K562 (cell line): ENCODE data around the gene CORO2A. TPM values are rescaled to one million over a fixed set of nuclear protein-coding genes. Genes with fewer than 3 reads are reported as not detected.

Source experiments
- BRD9 ChIP-seq: fragments of 450-650 bp; IDR thresholded peaks from 2 replicates; pipeline ENCODE4 v1.6.1; 2018; ENCODE audit warnings: low read depth; ENCODE audit not compliant: partially characterized antibody
- CHD1 ChIP-seq: fragments of 200-600 bp; sonication (generic); IDR thresholded peaks from one replicate; pipeline ENCODE4 v1.6.1; 2012; ENCODE audit warnings: mild to moderate bottlenecking, moderate library complexity, low read length, inconsistent platforms
- CHD7 ChIP-seq: fragments of 200-600 bp; sonication (generic); IDR thresholded peaks from one replicate; pipeline ENCODE4 v1.6.1; 2012; ENCODE audit warnings: mild to moderate bottlenecking, low read depth, low read length, inconsistent platforms
- COPS2 ChIP-seq: fragments of 450-650 bp; conservative IDR thresholded peaks from 2 replicates; pipeline ENCODE4 v1.6.1; 2016; ENCODE audit warnings: mild to moderate bottlenecking, moderate library complexity
- MBD2 ChIP-seq: sonication (generic); IDR thresholded peaks from 2 replicates; pipeline ENCODE4 v1.6.1; 2016; ENCODE audit warnings: low read depth, borderline replicate concordance
- NFIX ChIP-seq: fragments of 250-450 bp; sonication (Bioruptor Pico); IDR thresholded peaks from 2 replicates; pipeline ENCODE4 v1.4.0; 2020; ENCODE audit warnings: low read depth, mild to moderate bottlenecking, moderate library complexity
- SUPT5H ChIP-seq: fragments of 450-650 bp; IDR thresholded peaks from 2 replicates; pipeline ENCODE4 v1.6.1; 2016
- TOE1 ChIP-seq, 2 experiments: fragments of 450-650 bp in 1 of 2; sonication (generic) in 1 of 2; formaldehyde crosslinking in 1 of 2; IDR thresholded peaks; 2 replicates each; pipeline versions ENCODE4 v1.7.1 to v1.8.0; 2016 to 2022; ENCODE audit warnings: borderline replicate concordance in 2 of 2, mild to moderate bottlenecking in 2 of 2, antibody characterized with exemption in 1 of 2, inconsistent platforms in 1 of 2, low read depth in 1 of 2, missing genetic modification reagents in 1 of 2, moderate library complexity in 1 of 2
- U2AF1 ChIP-seq: fragments of 200-400 bp; formaldehyde crosslinking; optimal IDR thresholded peaks from 2 replicates; pipeline ENCODE3; 2017; ENCODE audit warnings: mild to moderate bottlenecking, low read depth, low read length, moderate library complexity
- ZFP30 ChIP-seq: fragments of 250-450 bp; sonication (Bioruptor Pico); IDR thresholded peaks from 2 replicates; pipeline ENCODE4 v1.8.0; 2022; ENCODE audit warnings: moderate library complexity, mild to moderate bottlenecking, inconsistent platforms, borderline replicate concordance
- ZNF121 ChIP-seq: sonication (generic); formaldehyde crosslinking; conservative IDR thresholded peaks from 2 replicates; pipeline ENCODE4 v1.8.0; 2022; ENCODE audit warnings: missing genetic modification reagents
- polyA plus RNA-seq, 8 experiments: library from polyadenylated mRNA; depleted of rRNA in 4 of 8; stranded (reverse) in 5 of 8; unstranded in 3 of 8; fragments of >200 nt; fragmentation: Nextera tagmentation in 2 of 8; fragmentation: Illumina TruSeq in 1 of 8; extraction: Ambion mirVana in 2 of 8; extraction: Trizol in 1 of 8; gene quantifications; 2 replicates each; pipeline versions ENCODE4 v1.2.1 to v1.2.3, GENCODE V29; 2011 to 2014; ENCODE audit warnings: inconsistent platforms in 1 of 8, missing spikeins in 1 of 8
- total RNA-seq, 7 experiments: library from RNA; depleted of rRNA in 6 of 7; stranded (reverse); fragments of >200 nt in 6 of 7; fragmentation: Illumina TruSeq in 2 of 7; extraction: Trizol in 2 of 7; gene quantifications; 2 replicates each; pipeline versions ENCODE4 v1.2.1 to v1.2.3, GENCODE V29; 2011 to 2021; ENCODE audit warnings: low replicate concordance in 1 of 7
- TF ChIP-seq, protein P1 (sequence below): fragments of 250-450 bp; sonication (Bioruptor Pico); IDR thresholded peaks from 2 replicates; pipeline ENCODE4 v1.9.0; 2021; ENCODE audit warnings: mild to moderate bottlenecking, inconsistent platforms

CORO2A gene
- total and polyA plus RNA-seq, 9 of the 15 experiments (the other 6 are each of a cell fraction or from before 2014, with no cell fraction given), result 9.5 to 26.6 (median 18.0) TPM

- TF ChIP-seq CHD7, result no peak
- TF ChIP-seq BRD9, result no peak
- TF ChIP-seq, protein P1, sequence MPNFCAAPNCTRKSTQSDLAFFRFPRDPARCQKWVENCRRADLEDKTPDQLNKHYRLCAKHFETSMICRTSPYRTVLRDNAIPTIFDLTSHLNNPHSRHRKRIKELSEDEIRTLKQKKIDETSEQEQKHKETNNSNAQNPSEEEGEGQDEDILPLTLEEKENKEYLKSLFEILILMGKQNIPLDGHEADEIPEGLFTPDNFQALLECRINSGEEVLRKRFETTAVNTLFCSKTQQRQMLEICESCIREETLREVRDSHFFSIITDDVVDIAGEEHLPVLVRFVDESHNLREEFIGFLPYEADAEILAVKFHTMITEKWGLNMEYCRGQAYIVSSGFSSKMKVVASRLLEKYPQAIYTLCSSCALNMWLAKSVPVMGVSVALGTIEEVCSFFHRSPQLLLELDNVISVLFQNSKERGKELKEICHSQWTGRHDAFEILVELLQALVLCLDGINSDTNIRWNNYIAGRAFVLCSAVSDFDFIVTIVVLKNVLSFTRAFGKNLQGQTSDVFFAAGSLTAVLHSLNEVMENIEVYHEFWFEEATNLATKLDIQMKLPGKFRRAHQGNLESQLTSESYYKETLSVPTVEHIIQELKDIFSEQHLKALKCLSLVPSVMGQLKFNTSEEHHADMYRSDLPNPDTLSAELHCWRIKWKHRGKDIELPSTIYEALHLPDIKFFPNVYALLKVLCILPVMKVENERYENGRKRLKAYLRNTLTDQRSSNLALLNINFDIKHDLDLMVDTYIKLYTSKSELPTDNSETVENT (CRISPR knock-in tag), result 0 out of 2 replicates have a peak, but pooled peaks have one; percentile 5
- peak; percentile 54 for TF ChIP-seq SUPT5H
- TF ChIP-seq MBD2, result peak; percentile 39; the same call in 1 of the 2 replicates
- peak; percentile 65 for TF ChIP-seq U2AF1
- TF ChIP-seq COPS2, result no peak
- no peak for TF ChIP-seq ZNF121 (CRISPR knock-in tag)
- TF ChIP-seq TOE1 (IDR thresholded peaks at IDR 0.05; ENCODE audit: borderline replicate concordance), result no peak
- no peak for TF ChIP-seq TOE1 (CRISPR knock-in tag; IDR thresholded peaks at IDR 0.05; ENCODE audit: borderline replicate concordance, low read depth)
- TF ChIP-seq CHD1, result no peak
- no peak for TF ChIP-seq NFIX (CRISPR knock-in tag)
- no peak for TF ChIP-seq ZFP30 (CRISPR knock-in tag)
Observed at GRCh38 chr9:98118640-98119601, 73.5 kb downstream of the CORO2A start, which contains the start of gene TRIM14 (continued).
